ENCODE measurements around the gene ABCA3.

GRCh38 chr16:2288726-2289125, 51.8 kb downstream of the ABCA3 start:
- TF ChIP-seq CTCF (IDR thresholded peaks at IDR 0.05; ENCODE audit: poor library complexity, severe bottlenecking) (no peak), RAD21 (conservative IDR thresholded peaks at IDR 0.05) (no peak), TAF1 (IDR thresholded peaks at IDR 0.05; ENCODE audit: low read depth) (no peak), EZH2 (IDR thresholded peaks at IDR 0.05; ENCODE audit: borderline replicate concordance, insufficient read depth, low read length, poor library complexity, severe bottlenecking) (no peak), EP300 (conservative IDR thresholded peaks at IDR 0.05; ENCODE audit: poor library complexity, severe bottlenecking) (no peak)
